ENCODE results near the gene EPN2. TPM values are rescaled to one million over a fixed set of nuclear protein-coding genes. Genes with fewer than 3 reads are reported as not detected.

The EPN2 gene
- total RNA-seq, 2 donors from 2014 or later, result 28.7 to 47.9 TPM

GRCh38 chr17:19321481-19322128 is 84.4 kb downstream of the EPN2 start:
- Histone ChIP-seq H3K36me3 (peaks cover 9% of the 10 kb centered on the region), H3K27ac (no peak overlapping the region), H3K9me3 (peaks cover 6% of the 10 kb centered on the region), H3K4me3 (no peak overlapping the region), H3K27me3 (replicated peaks; ENCODE audit: insufficient read depth) (no peaks in the 10 kb centered on the region), H3K4me1 (ENCODE audit: control insufficient read depth in 1 of 2, low read depth in 2 of 2) (no peaks in the 10 kb centered on the region)
- no peak for ATAC-seq (ENCODE audit: insufficient number of reproducible peaks, low FRiP score, low read depth)
- no peak for DNase-seq (ENCODE audit: low spot score)
- TF ChIP-seq, protein P1, sequence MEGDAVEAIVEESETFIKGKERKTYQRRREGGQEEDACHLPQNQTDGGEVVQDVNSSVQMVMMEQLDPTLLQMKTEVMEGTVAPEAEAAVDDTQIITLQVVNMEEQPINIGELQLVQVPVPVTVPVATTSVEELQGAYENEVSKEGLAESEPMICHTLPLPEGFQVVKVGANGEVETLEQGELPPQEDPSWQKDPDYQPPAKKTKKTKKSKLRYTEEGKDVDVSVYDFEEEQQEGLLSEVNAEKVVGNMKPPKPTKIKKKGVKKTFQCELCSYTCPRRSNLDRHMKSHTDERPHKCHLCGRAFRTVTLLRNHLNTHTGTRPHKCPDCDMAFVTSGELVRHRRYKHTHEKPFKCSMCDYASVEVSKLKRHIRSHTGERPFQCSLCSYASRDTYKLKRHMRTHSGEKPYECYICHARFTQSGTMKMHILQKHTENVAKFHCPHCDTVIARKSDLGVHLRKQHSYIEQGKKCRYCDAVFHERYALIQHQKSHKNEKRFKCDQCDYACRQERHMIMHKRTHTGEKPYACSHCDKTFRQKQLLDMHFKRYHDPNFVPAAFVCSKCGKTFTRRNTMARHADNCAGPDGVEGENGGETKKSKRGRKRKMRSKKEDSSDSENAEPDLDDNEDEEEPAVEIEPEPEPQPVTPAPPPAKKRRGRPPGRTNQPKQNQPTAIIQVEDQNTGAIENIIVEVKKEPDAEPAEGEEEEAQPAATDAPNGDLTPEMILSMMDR (IDR thresholded peaks at IDR 0.05), result no peak

GRCh38 chr17:19322129-19322505 is 85.0 kb downstream of the EPN2 start:
- Histone ChIP-seq H3K4me1 (ENCODE audit: control insufficient read depth in 1 of 2, low read depth in 2 of 2) (no peaks in the 10 kb centered on the region), H3K9me3 (peaks cover 6% of the 10 kb centered on the region), H3K4me3 (no peak overlapping the region), H3K27ac (no peak overlapping the region), H3K27me3 (replicated peaks; ENCODE audit: insufficient read depth) (no peaks in the 10 kb centered on the region), H3K36me3 (peaks cover 9% of the 10 kb centered on the region)
- ATAC-seq (ENCODE audit: insufficient number of reproducible peaks, low FRiP score, low read depth) (no peak), DNase-seq (ENCODE audit: low spot score) (no peak)
- TF ChIP-seq, protein P1 (IDR thresholded peaks at IDR 0.05), result no peak

DNA sequence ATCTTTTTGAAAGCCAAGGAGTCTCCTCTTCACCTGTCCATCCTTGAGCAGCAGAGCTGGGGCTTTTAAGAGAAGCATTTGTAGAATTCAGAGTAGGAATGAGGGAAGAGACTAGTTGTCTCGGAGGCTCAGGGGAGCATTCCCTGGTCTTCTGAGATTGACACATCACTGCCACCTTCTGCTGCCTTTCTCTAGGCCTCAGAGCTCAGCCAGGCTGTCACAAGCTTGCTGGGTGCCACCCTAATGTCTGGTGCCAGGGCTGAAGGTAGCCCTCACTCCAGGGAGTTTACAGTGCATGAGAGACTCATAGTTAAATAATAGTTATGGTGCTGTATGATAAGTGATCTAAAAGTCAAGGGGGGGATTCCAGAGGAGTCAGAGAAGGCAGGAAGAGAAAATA is 85.7 kb downstream of the EPN2 start:
- H3K27ac ChIP-seq, result no peak overlapping the region
- peaks cover 6% of the 10 kb centered on the region for H3K36me3 ChIP-seq
- no peak for ATAC-seq (ENCODE audit: insufficient number of reproducible peaks, low FRiP score, low read depth)
- TF ChIP-seq, protein P1 (IDR thresholded peaks at IDR 0.05), result no peak
- no peak for DNase-seq (ENCODE audit: low spot score)
- peaks cover 6% of the 10 kb centered on the region for H3K9me3 ChIP-seq
- no peak overlapping the region for H3K4me3 ChIP-seq
- no peaks in the 10 kb centered on the region for H3K4me1 ChIP-seq (ENCODE audit: control insufficient read depth in 1 of 2, low read depth in 2 of 2)
- no peaks in the 10 kb centered on the region for H3K27me3 ChIP-seq (replicated peaks; ENCODE audit: insufficient read depth)

DNA sequence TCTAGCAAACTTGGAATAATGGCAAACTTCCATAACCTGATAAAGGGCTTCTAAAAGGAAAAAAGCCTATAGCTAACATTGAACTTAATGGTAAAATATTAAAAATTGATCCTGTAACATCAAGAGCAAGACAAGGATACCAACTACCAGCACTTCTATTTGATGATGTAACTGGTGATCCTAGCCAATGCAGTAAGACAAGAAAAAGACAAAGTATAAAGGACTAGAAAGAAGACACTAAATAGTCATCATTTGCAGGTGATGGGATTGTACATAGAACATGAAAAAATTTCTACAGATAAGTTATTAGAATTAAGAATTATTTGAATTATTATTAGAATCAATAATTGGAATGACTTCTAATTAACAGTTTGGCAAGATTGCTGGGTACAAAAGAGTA is 88.4 kb downstream of the EPN2 start:
- DNase-seq (ENCODE audit: low spot score) (no peak), ATAC-seq (ENCODE audit: insufficient number of reproducible peaks, low FRiP score, low read depth) (no peak)
- peaks cover 6% of the 10 kb centered on the region for H3K9me3 ChIP-seq
- no peaks in the 10 kb centered on the region for H3K27me3 ChIP-seq (replicated peaks; ENCODE audit: insufficient read depth)
- no peak overlapping the region for H3K27ac ChIP-seq
- H3K4me1 ChIP-seq (ENCODE audit: control insufficient read depth in 1 of 2, low read depth in 2 of 2), result no peaks in the 10 kb centered on the region
- H3K36me3 ChIP-seq, result peaks cover 17% of the 10 kb centered on the region
- TF ChIP-seq, protein P1 (IDR thresholded peaks at IDR 0.05), result no peak
- no peak overlapping the region for H3K4me3 ChIP-seq

DNA sequence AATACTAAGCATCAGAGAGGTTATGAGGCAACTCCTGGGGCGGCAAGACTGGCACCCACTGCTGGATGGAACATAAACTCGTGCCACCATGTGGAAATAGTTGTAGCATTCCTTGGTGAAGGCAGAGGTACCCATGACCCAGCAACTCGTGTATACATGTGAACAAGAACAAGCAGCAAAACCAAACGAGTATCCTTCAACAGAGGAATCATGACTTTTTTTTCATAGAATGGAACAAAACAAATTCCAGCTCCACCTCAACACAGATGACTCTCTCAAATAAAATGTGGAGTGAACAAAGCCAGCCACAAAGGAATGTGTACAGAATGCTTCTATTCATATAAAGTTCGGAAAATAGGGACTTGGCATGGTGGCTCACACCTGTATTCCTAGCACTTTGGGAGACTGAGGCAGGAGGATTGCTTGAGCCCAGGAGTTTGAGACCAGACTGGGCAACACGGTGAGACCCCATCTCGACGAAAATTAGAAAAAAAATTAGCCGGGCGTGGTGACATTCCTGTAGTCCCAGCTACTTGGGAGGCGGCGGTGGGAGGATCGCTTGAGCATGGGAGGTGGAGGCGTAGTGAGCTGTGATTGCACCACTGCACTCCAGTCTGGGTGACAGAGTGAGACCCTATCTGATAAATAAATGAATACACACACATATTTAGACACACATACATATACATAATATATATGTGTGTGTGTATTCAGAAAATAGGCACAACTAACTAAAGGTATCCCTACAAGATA is 90.0 kb downstream of the EPN2 start:
- Histone ChIP-seq H3K27me3 (replicated peaks; ENCODE audit: insufficient read depth) (no peaks in the 10 kb centered on the region), H3K9me3 (peaks cover 6% of the 10 kb centered on the region), H3K4me1 (ENCODE audit: control insufficient read depth in 1 of 2, low read depth in 2 of 2) (no peaks in the 10 kb centered on the region), H3K4me3 (no peak overlapping the region), H3K36me3 (peaks cover 14% of the 10 kb centered on the region), H3K27ac (no peak overlapping the region)
- TF ChIP-seq, protein P1 (IDR thresholded peaks at IDR 0.05), result no peak
- DNase-seq (ENCODE audit: low spot score) (no peak), ATAC-seq (ENCODE audit: insufficient number of reproducible peaks, low FRiP score, low read depth) (no peak)
